Colonic mucosa (tissue), 4 donors: Measurements from ENCODE around the gene PMVK. TPM values are rescaled to one million over a fixed set of nuclear protein-coding genes. Genes with fewer than 3 reads are reported as not detected.

Experiments used
- DNase-seq: peaks from one replicate; pipeline ENCODE4 v3.0.0-alpha.2; 2020
- H3K27ac ChIP-seq: fragments of 200-600 bp; one replicate; pipeline ENCODE4 v1.8.0; 2021
- H3K27me3 ChIP-seq: fragments of 200-600 bp; one replicate; pipeline ENCODE4 v1.8.0; 2021
- H3K36me3 ChIP-seq: fragments of 200-600 bp; one replicate; pipeline ENCODE4 v1.8.0; 2021
- H3K4me1 ChIP-seq: fragments of 200-600 bp; one replicate; pipeline ENCODE4 v1.8.0; 2021; ENCODE audit warnings: mild to moderate bottlenecking
- H3K4me3 ChIP-seq: fragments of 200-600 bp; one replicate; pipeline ENCODE4 v1.8.0; 2021
- H3K9ac ChIP-seq, 2 donors: one replicate each; pipeline ENCODE4 v1.7.0; 2013; ENCODE audit warnings: control low read depth in 2 of 2, low read depth in 2 of 2, low read length in 2 of 2
- H3K9me3 ChIP-seq: fragments of 200-600 bp; one replicate; pipeline ENCODE4 v1.8.0; 2021
- intact Hi-C: fragments of 100-400 bp; cut with DNase I; formaldehyde crosslinking; loops from one replicate; pipeline ENCODE4 v1.14.1; 2022
- total RNA-seq, 2 donors: library from RNA; stranded (reverse); fragmentation: NEBNext Ultra II Directional in 1 of 2; extraction: Animal tissue kit (Norgen Biotek cat#: 25700) in 1 of 2; gene quantifications; one replicate each; pipeline ENCODE4 v1.2.1, GENCODE V29; 2021
- TF ChIP-seq, protein P1 (sequence below): fragments of 200-600 bp; IDR thresholded peaks from one replicate; pipeline ENCODE4 v1.8.0; 2022; ENCODE audit warnings: antibody characterized with exemption, mild to moderate bottlenecking
- donor health status: healthy.
- donor health status: DM: no; HTN: no; CAD: no.
- donor health status: DM: no; HTN: no; CAD: no.

Gene PMVK
- total RNA-seq, 2 donors from 2014 or later, result 32.0 to 46.5 TPM

DNA sequence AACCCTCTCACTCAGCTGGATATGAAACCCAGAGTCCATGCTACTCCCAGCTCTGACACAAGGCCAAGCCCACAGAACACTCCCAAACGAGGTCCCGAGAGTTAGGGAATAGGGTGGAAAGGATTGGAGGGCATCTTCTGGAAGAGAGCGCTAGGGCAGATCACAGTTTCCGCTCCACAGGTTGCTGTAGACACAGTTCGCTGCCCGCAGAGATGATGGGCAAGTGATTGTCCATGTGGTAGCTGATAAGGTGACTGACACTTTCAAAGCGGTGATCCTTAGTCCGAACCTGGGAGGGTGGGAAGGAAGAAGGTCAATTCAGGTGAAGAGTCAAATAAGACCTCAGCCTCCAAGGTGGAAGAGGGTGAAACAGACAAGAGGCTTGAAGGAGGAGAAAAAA lies 27.1 kb upstream of the PMVK start:
- Histone ChIP-seq H3K27me3 (no peaks in the 10 kb centered on the region), H3K9me3 (no peaks in the 10 kb centered on the region), H3K27ac (no peak overlapping the region), H3K4me1 (peaks cover 13% of the 10 kb centered on the region), H3K9ac (no peak overlapping the region), H3K4me3 (no peak overlapping the region), H3K36me3 (peaks cover 23% of the 10 kb centered on the region)
- no peak for DNase-seq
- intact Hi-C loops, result no loop called here
- TF ChIP-seq, protein P1, sequence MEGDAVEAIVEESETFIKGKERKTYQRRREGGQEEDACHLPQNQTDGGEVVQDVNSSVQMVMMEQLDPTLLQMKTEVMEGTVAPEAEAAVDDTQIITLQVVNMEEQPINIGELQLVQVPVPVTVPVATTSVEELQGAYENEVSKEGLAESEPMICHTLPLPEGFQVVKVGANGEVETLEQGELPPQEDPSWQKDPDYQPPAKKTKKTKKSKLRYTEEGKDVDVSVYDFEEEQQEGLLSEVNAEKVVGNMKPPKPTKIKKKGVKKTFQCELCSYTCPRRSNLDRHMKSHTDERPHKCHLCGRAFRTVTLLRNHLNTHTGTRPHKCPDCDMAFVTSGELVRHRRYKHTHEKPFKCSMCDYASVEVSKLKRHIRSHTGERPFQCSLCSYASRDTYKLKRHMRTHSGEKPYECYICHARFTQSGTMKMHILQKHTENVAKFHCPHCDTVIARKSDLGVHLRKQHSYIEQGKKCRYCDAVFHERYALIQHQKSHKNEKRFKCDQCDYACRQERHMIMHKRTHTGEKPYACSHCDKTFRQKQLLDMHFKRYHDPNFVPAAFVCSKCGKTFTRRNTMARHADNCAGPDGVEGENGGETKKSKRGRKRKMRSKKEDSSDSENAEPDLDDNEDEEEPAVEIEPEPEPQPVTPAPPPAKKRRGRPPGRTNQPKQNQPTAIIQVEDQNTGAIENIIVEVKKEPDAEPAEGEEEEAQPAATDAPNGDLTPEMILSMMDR, result no peak

DNA sequence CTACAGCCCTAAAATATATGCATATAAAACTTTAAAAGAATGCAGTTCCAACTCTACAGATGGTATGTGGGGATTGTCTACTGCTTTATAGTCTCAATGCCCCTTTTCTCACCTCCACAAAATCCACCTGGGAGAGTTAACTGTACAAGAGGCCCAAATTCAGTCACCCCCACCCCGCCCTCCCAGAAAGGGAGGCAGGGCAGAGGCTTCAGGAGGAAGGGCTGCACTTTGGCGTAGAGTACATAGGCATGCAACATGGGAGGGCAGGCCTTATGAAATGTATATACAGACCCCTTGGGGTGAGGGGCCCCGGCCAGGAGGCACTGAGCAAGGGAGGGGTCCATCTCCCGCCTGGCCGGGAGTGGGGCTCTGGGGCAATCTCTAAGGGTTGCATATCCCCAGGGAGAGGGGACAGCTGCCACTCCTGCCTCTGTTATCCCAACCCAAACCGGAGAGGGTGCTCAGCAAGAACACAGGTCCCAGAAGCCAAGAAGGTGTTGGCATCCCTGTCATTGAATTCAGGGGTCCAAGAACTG lies 26.3 kb upstream of the PMVK start:
- DNase-seq, result no peak
- Histone ChIP-seq H3K27ac (peak overlapping the region; percentile 81), H3K27me3 (no peaks in the 10 kb centered on the region), H3K4me1 (peaks cover 13% of the 10 kb centered on the region), H3K9me3 (no peaks in the 10 kb centered on the region), H3K4me3 (peak overlapping the region; percentile 55), H3K9ac (peak overlapping the region in 1 of 2 donors; percentile 94), H3K36me3 (peaks cover 23% of the 10 kb centered on the region)
- TF ChIP-seq, protein P1, result no peak
- intact Hi-C loops, result no loop called here

DNA sequence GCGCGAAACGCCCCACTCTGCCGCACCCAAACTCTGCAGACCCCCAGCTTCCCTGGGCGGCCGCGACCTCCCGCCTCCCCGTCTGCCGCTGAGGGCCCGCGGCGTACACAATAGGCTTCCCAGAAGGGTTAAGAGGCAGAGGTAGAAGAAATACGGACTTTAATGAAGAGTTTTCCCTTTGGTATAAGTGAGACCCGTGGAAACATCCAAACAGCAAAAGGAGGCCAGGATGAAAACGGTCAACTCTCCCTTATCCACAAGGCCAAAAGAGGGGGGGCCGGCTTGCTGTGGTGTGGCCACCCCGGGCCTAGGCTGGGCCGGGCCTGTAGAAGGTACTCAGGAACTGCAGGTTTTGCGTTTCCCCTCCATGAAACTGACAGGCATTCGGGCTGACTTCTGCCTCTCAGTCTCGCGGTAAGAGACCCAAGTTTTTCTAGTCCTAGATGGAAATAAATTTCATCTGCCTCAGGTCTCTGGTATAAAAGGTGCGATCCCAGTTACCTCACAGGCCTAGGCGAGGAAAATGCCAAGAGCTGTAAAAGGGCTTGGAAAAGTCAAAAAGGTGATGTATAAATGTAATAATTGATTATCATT lies 25.7 kb upstream of the PMVK start:
- TF ChIP-seq, protein P1, result peak; percentile 16
- intact Hi-C loops, result no loop called here
- DNase-seq, result peak; percentile 53

GRCh38 chr1:154961207-154962155 lies 25.0 kb upstream of the PMVK start, which contains the start of gene PYGO2:
PYGO2 (minus strand) TSS chr1:154961782; CDS start chr1:154961576, 206 bp downstream.
- peaks cover 20% of the 10 kb centered on the region for H3K36me3 ChIP-seq
- peak; percentile 86 for DNase-seq
- H3K4me3 ChIP-seq, result peak within 1 kb of the TSS; percentile 55
- H3K9ac ChIP-seq, result peak within 1 kb of the TSS; percentile 85 to 94
- H3K9me3 ChIP-seq, result no peaks in the 10 kb centered on the region
- TF ChIP-seq, protein P1, result peak; percentile 41
- intact Hi-C loops, result no loop called here
- H3K27ac ChIP-seq, result peak within 1 kb of the TSS; percentile 81
- peaks cover 13% of the 10 kb centered on the region for H3K4me1 ChIP-seq
- no peaks in the 10 kb centered on the region for H3K27me3 ChIP-seq

More for the DNA sequence above, 25.7 kb upstream of the PMVK start:
- H3K4me1 ChIP-seq, result peaks cover 13% of the 10 kb centered on the region
- H3K36me3 ChIP-seq, result peaks cover 23% of the 10 kb centered on the region
- H3K9ac ChIP-seq, result peak overlapping the region; percentile 85 to 94
- no peaks in the 10 kb centered on the region for H3K9me3 ChIP-seq
- peak overlapping the region; percentile 81 for H3K27ac ChIP-seq
- H3K27me3 ChIP-seq, result no peaks in the 10 kb centered on the region
- peak overlapping the region; percentile 55 for H3K4me3 ChIP-seq

GRCh38 chr1:154960446-154961136 lies 24.1 kb upstream of the PMVK start:
- no peak for DNase-seq
- peaks cover 13% of the 10 kb centered on the region for H3K4me1 ChIP-seq
- intact Hi-C loops, result no loop called here
- peak overlapping the region; percentile 55 for H3K4me3 ChIP-seq
- H3K27ac ChIP-seq, result peak overlapping the region; percentile 81
- no peaks in the 10 kb centered on the region for H3K9me3 ChIP-seq
- peak overlapping the region; percentile 85 to 94 for H3K9ac ChIP-seq
- no peaks in the 10 kb centered on the region for H3K27me3 ChIP-seq
- peaks cover 11% of the 10 kb centered on the region for H3K36me3 ChIP-seq
- TF ChIP-seq, protein P1, result no peak
